ENCODE results near the gene SYCP3.

GRCh38 chr12:101784376-101784775 is 45.1 kb upstream of the SYCP3 start:
- TF ChIP-seq, protein P1, sequence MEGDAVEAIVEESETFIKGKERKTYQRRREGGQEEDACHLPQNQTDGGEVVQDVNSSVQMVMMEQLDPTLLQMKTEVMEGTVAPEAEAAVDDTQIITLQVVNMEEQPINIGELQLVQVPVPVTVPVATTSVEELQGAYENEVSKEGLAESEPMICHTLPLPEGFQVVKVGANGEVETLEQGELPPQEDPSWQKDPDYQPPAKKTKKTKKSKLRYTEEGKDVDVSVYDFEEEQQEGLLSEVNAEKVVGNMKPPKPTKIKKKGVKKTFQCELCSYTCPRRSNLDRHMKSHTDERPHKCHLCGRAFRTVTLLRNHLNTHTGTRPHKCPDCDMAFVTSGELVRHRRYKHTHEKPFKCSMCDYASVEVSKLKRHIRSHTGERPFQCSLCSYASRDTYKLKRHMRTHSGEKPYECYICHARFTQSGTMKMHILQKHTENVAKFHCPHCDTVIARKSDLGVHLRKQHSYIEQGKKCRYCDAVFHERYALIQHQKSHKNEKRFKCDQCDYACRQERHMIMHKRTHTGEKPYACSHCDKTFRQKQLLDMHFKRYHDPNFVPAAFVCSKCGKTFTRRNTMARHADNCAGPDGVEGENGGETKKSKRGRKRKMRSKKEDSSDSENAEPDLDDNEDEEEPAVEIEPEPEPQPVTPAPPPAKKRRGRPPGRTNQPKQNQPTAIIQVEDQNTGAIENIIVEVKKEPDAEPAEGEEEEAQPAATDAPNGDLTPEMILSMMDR (IDR thresholded peaks at IDR 0.05), result no peak
- TF ChIP-seq POLR2A (IDR thresholded peaks at IDR 0.05), result no peak
